GM12878 (cell line): ENCODE data around the gene DYNC2H1.

Experiments
- MEF2B ChIP-seq: fragments of 450-650 bp; IDR thresholded peaks from 2 replicates; pipeline ENCODE4 v1.6.1; 2018; ENCODE audit warnings: mild to moderate bottlenecking, moderate library complexity; ENCODE audit not compliant: partially characterized antibody, poor library complexity, severe bottlenecking
- REST ChIP-seq: IDR thresholded peaks from 2 replicates; pipeline ENCODE4 v1.6.1; 2012; ENCODE audit warnings: mild to moderate bottlenecking, low read depth, low read length
- SP1 ChIP-seq: IDR thresholded peaks from one replicate; pipeline ENCODE4 v1.6.1; 2011; ENCODE audit warnings: low read depth, low read length
- USF1 ChIP-seq: IDR thresholded peaks from 2 replicates; pipeline ENCODE4 v1.6.1; 2011; ENCODE audit warnings: borderline replicate concordance, low read depth, mild to moderate bottlenecking, moderate library complexity, mixed read lengths, low read length; ENCODE audit not compliant: insufficient read depth; ENCODE audit errors: extremely low read length

- no peak for TF ChIP-seq USF1
- TF ChIP-seq SP1: no peak
- TF ChIP-seq REST: no peak
- no peak for TF ChIP-seq MEF2B
Measured at GRCh38 chr11:103406357-103406756, 297.1 kb downstream of the DYNC2H1 start.
